Adipose tissue (tissue), 3 donors: ENCODE data around the gene IPO7. TPM values are rescaled to one million over a fixed set of nuclear protein-coding genes. Genes with fewer than 3 reads are reported as not detected.

Experiments used
- H3K27ac ChIP-seq: one replicate; pipeline ENCODE4 v1.5.1; 2013; ENCODE audit warnings: low read depth, low read length
- WGBS, 3 donors: extraction: QIAGEN DNeasy Blood & Tissue Kit; methylation state at CpG; one replicate each; pipeline ENCODE4 v1.1.7; 2013; 5-methylcytosine and 5-hydroxymethylcytosine counted together
- polyA plus RNA-seq, 3 donors: library from polyadenylated mRNA; stranded (reverse); fragments of 200-250 nt; gene quantifications; one replicate each; pipeline ENCODE4 v1.2.3, GENCODE V29; 2013
- donor health status: healthy with polysubstance abuse.
- donor health status: Bipolar disorder and iron deficiency.
- donor health status: healthy.

IPO7 gene
- polyA plus RNA-seq, 3 donors, result 21.0 to 45.3 (median 43.1) TPM

DNA sequence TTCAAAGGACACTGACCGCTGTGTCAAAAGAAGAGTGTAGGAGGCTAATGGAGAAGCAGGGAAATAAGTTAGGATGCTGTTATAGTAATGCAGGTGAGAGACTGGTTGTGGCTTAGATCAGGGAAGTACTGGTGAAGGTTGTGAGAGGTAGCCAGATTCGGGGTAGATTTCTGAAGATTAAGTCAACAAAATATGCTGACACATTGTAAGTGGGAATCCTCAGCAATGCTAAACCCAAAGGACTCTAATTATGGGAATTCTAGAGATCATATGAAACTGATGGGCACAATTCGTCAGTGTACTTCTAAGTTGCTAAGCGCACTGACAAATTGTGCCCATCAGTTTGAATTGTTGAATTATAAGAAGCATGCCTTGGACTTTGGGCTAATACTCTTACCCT is 86.3 kb downstream of the IPO7 start:
- 90 to 92% (median 92%) methylated on average over 4 of the region's 4 CpGs for WGBS, 3 donors
- no peak overlapping the region for H3K27ac ChIP-seq

- H3K27ac ChIP-seq, result no peak overlapping the region
These were observed 89.0 kb downstream of the IPO7 start for GRCh38 chr11:9473408-9473807.

DNA sequence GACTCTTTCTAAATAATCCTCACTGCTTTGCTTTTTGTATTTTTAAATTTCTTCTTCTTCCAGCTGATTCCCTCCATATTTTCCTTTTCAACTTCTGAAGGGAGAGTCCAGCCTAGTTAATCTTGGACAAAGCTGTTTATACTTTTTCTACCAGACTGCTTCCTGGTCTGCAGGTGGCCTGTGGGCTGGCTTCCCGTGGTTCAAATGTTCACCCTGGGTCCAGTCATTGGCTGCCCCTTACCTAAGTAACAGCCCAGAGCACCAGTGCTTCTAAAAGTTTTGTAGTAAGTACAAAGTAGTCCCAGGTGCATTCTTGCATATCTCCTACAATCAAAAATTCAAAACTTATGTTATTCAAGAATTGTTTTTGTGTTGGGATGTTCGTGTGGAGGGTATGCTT is 95.4 kb downstream of the IPO7 start:
- WGBS, 3 donors, result 56 to 87% (median 73%) methylated on average over 2 of the region's 2 CpGs
- H3K27ac ChIP-seq, result no peak overlapping the region

DNA sequence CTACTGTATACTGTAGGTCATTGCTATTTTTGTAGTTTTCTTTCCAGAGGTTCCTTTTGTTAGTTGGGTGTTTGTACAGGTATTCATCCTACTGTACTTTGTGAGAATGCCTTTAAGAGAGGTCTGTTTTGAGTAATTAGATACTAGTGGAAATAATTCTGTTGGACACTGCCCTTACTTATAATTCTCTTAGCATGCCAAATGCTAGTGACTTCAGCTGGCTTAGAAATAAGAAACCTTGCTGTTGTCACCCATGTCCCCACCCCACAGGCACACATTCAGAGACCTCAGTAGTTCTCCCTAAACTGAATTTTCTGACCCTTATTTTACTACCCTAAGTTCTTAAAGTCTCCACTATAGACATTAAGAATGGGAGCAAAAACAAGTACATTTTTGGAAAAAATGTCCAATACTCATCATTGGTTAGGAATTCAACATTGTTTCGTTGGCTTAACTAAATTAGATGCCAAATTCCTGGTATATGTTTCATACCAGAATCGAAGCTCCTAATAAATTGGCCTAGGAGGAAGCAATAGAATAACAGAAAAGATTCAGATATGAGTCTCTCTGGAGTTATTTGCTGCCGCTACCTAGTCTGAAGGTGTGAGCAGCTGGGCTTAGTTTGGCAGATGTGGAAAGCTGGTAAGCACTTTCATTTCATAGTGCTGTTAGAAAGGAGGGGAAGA is 104.8 kb downstream of the IPO7 start:
- 82 to 92% (median 86%) methylated on average over 3 of the region's 3 CpGs for WGBS, 3 donors
- no peak overlapping the region for H3K27ac ChIP-seq

DNA sequence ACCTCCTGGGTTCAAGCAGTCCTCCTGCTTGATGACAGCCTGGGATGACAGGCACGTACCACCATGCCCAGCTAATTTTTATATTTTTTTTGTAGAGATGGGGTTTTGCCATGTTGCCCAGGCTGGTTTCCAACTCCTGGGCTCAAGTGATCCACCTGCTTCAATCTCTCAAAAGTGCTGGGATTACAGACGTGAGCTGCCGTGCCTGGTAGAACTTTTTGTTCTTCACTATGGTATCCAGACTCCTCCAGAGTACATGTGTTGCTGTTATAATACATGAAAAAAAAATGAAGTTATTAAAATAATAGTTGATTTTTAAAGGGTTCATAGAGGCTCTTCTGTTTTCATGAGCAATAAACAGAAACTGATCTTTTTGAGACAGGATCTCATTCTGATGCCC is 105.9 kb downstream of the IPO7 start:
- WGBS, 3 donors, result 92 to 99% (median 99%) methylated on average over 3 of the region's 3 CpGs
- no peak overlapping the region for H3K27ac ChIP-seq

GRCh38 chr11:9493492-9493891 is 109.0 kb downstream of the IPO7 start:
- no peak overlapping the region for H3K27ac ChIP-seq
- 29 to 52% (median 29%) methylated on average over 1 of the region's 1 CpG for WGBS, 3 donors

DNA sequence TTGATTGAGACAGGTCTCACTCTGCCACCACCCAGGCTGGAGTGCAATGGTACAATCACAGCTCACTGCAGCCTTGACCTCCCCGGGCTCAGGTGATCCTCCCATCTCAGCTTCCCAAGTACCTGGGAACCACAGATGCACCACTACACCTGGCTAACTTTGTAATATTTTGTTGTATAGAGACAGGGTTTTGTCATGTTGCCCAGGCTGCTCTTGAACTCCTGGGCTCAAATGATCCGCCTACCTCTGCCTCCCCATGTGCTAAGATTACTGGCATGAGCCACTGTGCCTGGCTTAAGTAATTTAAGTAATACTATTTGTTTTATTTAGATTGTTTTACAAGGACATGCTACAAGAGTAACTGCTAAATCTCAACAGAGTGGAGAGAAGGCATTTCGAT is 109.9 kb downstream of the IPO7 start:
- 86 to 96% (median 93%) methylated on average over 3 of the region's 3 CpGs for WGBS, 3 donors
- H3K27ac ChIP-seq, result no peak overlapping the region

DNA sequence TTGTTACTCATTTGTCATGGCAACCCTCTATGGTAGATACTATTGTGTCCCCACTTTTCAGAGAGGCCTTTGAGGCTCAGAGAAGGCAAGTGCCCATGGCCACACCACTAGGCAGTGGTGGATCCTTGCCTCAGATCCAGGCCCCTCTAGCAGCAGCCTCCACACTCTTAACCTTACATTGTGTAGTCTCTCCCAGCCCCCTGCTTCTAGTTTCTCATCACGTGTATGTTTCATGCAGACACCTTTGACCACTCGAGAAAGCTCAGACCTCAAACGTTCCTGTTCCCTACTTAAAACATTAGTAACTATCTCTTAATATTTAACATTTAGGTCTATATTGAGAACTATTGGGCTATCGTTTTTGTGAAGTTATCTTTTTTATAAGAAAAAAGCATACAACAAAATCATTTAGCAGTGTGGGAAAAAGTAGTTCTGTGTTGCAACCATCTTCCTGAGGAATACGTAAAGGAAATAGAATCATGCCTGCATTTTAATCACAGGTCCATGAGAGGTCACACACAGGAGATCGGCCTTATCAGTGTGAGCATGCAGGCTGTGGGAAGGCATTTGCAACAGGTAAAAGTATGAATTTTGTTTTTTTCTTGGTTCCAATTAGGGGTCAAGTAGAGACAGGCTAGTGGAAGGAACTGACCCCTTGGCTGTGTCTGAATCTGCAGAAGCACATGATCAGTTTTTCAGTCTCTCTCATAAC is 111.5 kb downstream of the IPO7 start:
- no peak overlapping the region for H3K27ac ChIP-seq
- 45 to 81% (median 80%) methylated on average over 6 of the region's 6 CpGs for WGBS, 3 donors

Other genes with a start within 250 kb of the IPO7 start
- gene DENND5A, start 119.3 kb upstream of the IPO7 start, polyA plus RNA-seq, result 10 to 100 TPM; 39.3 to 79.4 (median 70.3) TPM
- gene TMEM41B, start 70.1 kb upstream of the IPO7 start, polyA plus RNA-seq, result 1 to 10 TPM; 7.3 to 8.8 (median 8.8) TPM
- gene ZNF143, start 76.4 kb downstream of the IPO7 start, polyA plus RNA-seq, result 10 to 100 TPM; 10.4 to 16.4 (median 11.3) TPM
- gene WEE1, start 189.0 kb downstream of the IPO7 start, polyA plus RNA-seq, result 10 to 100 TPM in 1 of 3 donors, 1 to 10 TPM in 2; 4.3 to 18.8 (median 5.4) TPM